K562 (cell line): ENCODE results near the gene FOXJ1. TPM values are rescaled to one million over a fixed set of nuclear protein-coding genes. Genes with fewer than 3 reads are reported as not detected.

Experiments
- ATAC-seq: fragments of 200-7000 bp; cut with Tn5 transposase; 3 replicates; pipeline ENCODE4 v1.9.1; 2020; ENCODE audit warnings: moderate library complexity
- BruUV-seq: library from RNA; stranded (reverse); fragments of 400-500 nt; replicated peaks from 2 replicates; lab custom pipeline; 2021; lab: Mats Ljungman, UMichigan
- CTCF ChIA-PET: fragments of 300-600 bp; formaldehyde crosslinking; extraction: SDS; loops from one replicate; lab custom pipeline; 2021; ENCODE audit warnings: low intra/inter-chr PET ratio; lab: Yijun Ruan, JAX
- POLR2A ChIA-PET: fragments of 300-600, 350-650 bp; sonication (Branson Sonifier 250); formaldehyde crosslinking; extraction: SDS; loops from one replicate; lab custom pipeline; 2021; ENCODE audit warnings: antibody characterized with exemption, inconsistent platforms; lab: Yijun Ruan, JAX
- DNase-seq, 4 experiments: peaks; one replicate each; pipeline versions ENCODE4 v3.0.0 to v3.0.0-alpha.2; 2011 to 2018; ENCODE audit warnings: low spot score in 3 of 4, mixed read lengths in 3 of 4; ENCODE audit errors: extremely low read depth in 1 of 4
- FAIRE-seq: peaks from 2 replicates; lab custom pipeline; 2011; peaks lifted over from hg19 to GRCh38; lab: Jason Lieb, UNC
- H2AFZ ChIP-seq: 2 replicates; pipeline ENCODE4 v1.6.0; 2011; ENCODE audit warnings: low read depth, low read length, control low read depth, inconsistent platforms
- H3K27ac ChIP-seq: fragments of 200-600 bp; 3 replicates; pipeline ENCODE4 v1.8.0; 2011; ENCODE audit warnings: low read depth, mild to moderate bottlenecking, control low read depth, inconsistent platforms, low read length, moderate library complexity, mixed read lengths; ENCODE audit errors: extremely low read depth
- H3K27me3 ChIP-seq, 2 experiments: fragments of 300-600 bp in 1 of 2; 2 replicates in 1 of 2; 3 replicates in 1 of 2; pipeline versions ENCODE4 v1.6.0 to v1.8.0; 2011; ENCODE audit warnings: inconsistent platforms in 2 of 2, low read length in 2 of 2, mild to moderate bottlenecking in 1 of 2, mixed read lengths in 1 of 2, moderate library complexity in 1 of 2; ENCODE audit not compliant: control insufficient read depth in 2 of 2, insufficient read depth in 2 of 2
- H3K36me3 ChIP-seq: fragments of 300-600 bp; 3 replicates; pipeline ENCODE4 v1.8.0; 2011; ENCODE audit warnings: mild to moderate bottlenecking, low read length, inconsistent platforms; ENCODE audit not compliant: control insufficient read depth, insufficient read depth
- H3K4me1 ChIP-seq, 2 experiments: fragments of 200-600 bp in 1 of 2; replicated peaks in 1 of 2; 2 replicates in 1 of 2; 3 replicates in 1 of 2; pipeline versions ENCODE4 v1.5.1 to v1.8.0; 2011; ENCODE audit warnings: inconsistent platforms in 2 of 2, low read length in 2 of 2, mild to moderate bottlenecking in 1 of 2, mixed read lengths in 1 of 2, moderate library complexity in 1 of 2; ENCODE audit not compliant: control insufficient read depth in 2 of 2, insufficient read depth in 2 of 2
- H3K4me2 ChIP-seq: 2 replicates; pipeline ENCODE4 v1.6.1; 2011; ENCODE audit warnings: low read length, control low read depth, inconsistent platforms, mixed read lengths; ENCODE audit not compliant: insufficient read depth
- H3K4me3 ChIP-seq: fragments of 200-600 bp; sonication (generic), shearing (Covaris generic); 2 replicates; pipeline ENCODE4 v1.5.1; 2016; ENCODE audit warnings: control low read depth, inconsistent platforms
- H3K79me2 ChIP-seq: fragments of 200-600 bp; 3 replicates; pipeline ENCODE4 v1.8.0; 2011; ENCODE audit warnings: low read length, inconsistent platforms; ENCODE audit not compliant: control insufficient read depth, insufficient read depth
- H3K9ac ChIP-seq, 2 experiments: 2 replicates each; pipeline versions ENCODE4 v1.6.0 to v1.6.1; 2011; ENCODE audit warnings: low read depth in 2 of 2, low read length in 2 of 2, control low read depth in 1 of 2, inconsistent platforms in 1 of 2, mild to moderate bottlenecking in 1 of 2, mixed read lengths in 1 of 2; ENCODE audit not compliant: insufficient read depth in 1 of 2
- H3K9me1 ChIP-seq: one replicate; pipeline ENCODE4 v1.6.0; 2011; ENCODE audit warnings: inconsistent platforms, mild to moderate bottlenecking, low read length, moderate library complexity; ENCODE audit not compliant: control insufficient read depth, insufficient read depth
- H3K9me3 ChIP-seq: replicated peaks from 2 replicates; pipeline ENCODE4 v1.5.1; 2011; ENCODE audit warnings: low read depth, low read length, inconsistent platforms; ENCODE audit not compliant: control insufficient read depth, insufficient read depth
- H4K20me1 ChIP-seq: replicated peaks from 2 replicates; pipeline ENCODE4 v1.6.1; 2011; ENCODE audit warnings: low read length, inconsistent platforms, mixed read lengths; ENCODE audit not compliant: control insufficient read depth, insufficient read depth
- RREB1 ChIP-seq: fragments of 250-450 bp; sonication (Bioruptor Pico); IDR thresholded peaks from 2 replicates; pipeline ENCODE4 v1.4.0; 2020
- XRCC5 ChIP-seq: fragments of 200-400 bp; formaldehyde crosslinking; IDR thresholded peaks from 2 replicates; pipeline ENCODE4 v1.6.1; 2017; ENCODE audit warnings: low read depth, mild to moderate bottlenecking, low read length
- ZNF655 ChIP-seq: fragments of 250-450 bp; sonication (Bioruptor Pico); IDR thresholded peaks from 2 replicates; pipeline ENCODE4 v1.5.0; 2021
- WGBS: fragments of 100-300 bp; shearing (Covaris generic); methylation state at CpG from one replicate; pipeline ENCODE4 v1.1.6; 2016; ENCODE audit warnings: low coverage, mixed read lengths; ENCODE audit not compliant: insufficient coverage; ENCODE audit errors: missing lambda C conversion rate; 5-methylcytosine and 5-hydroxymethylcytosine counted together
- in situ Hi-C: fragments of 300-500 bp; cut with MboI; formaldehyde crosslinking; loops from 4 replicates; pipeline ENCODE4 v1.15.0; 2018; ENCODE audit warnings: inconsistent platforms, mixed read lengths
- intact Hi-C: fragments of 100-400 bp; cut with micrococcal nuclease; formaldehyde crosslinking; loops from 2 replicates; pipeline ENCODE4 v1.14.2; 2022
- polyA plus RNA-seq, 8 experiments: library from polyadenylated mRNA; depleted of rRNA in 4 of 8; stranded (reverse) in 5 of 8; unstranded in 3 of 8; fragments of >200 nt; fragmentation: Nextera tagmentation in 2 of 8; fragmentation: Illumina TruSeq in 1 of 8; extraction: Ambion mirVana in 2 of 8; extraction: Trizol in 1 of 8; gene quantifications; 2 replicates each; pipeline versions ENCODE4 v1.2.1 to v1.2.3, GENCODE V29; 2011 to 2014; ENCODE audit warnings: inconsistent platforms in 1 of 8, missing spikeins in 1 of 8
- total RNA-seq, 7 experiments: library from RNA; depleted of rRNA in 6 of 7; stranded (reverse); fragments of >200 nt in 6 of 7; fragmentation: Illumina TruSeq in 2 of 7; extraction: Trizol in 2 of 7; gene quantifications; 2 replicates each; pipeline versions ENCODE4 v1.2.1 to v1.2.3, GENCODE V29; 2011 to 2021; ENCODE audit warnings: low replicate concordance in 1 of 7

The FOXJ1 gene
- total and polyA plus RNA-seq, 9 of the 15 experiments (the other 6 are each of a cell fraction or from before 2014, with no cell fraction given), result 0.07 TPM; not detected in 8

GRCh38 chr17:76170114-76170513 lies 29.1 kb upstream of the FOXJ1 start:
- ChIA-PET POLR2A (interaction anchor here (0.9 kb wide), 1 partner anchor 17 kb away, joined by 3 read pairs; no protein-coding TSS in a partner anchor), CTCF (no interaction called here)
- Histone ChIP-seq H3K4me2 (no peak overlapping the region), H3K27me3 (no peaks in the 10 kb centered on the region), H3K79me2 (no peaks in the 10 kb centered on the region), H3K9ac (no peak overlapping the region), H3K4me1 (no peaks in the 10 kb centered on the region; a peak in 1 of 5 replicates), H3K9me3 (no peaks in the 10 kb centered on the region), H3K4me3 (no peak overlapping the region)
- no peak for DNase-seq
- no TSS peak for BruUV-seq
- in situ Hi-C loops, result no loop called here
- WGBS, result 64% methylated on average over 1 of the region's 1 CpG
- TF ChIP-seq ZNF655 (CRISPR knock-in tag) (no peak), XRCC5 (no peak), RREB1 (CRISPR knock-in tag) (no peak)
- TF ChIP-seq, all 486 proteins: peak for 0
- FAIRE-seq (no peak), ATAC-seq (no peak)
- H3K36me3 ChIP-seq, result peaks cover 39% of the 10 kb centered on the region; the same call in 2 of the 3 replicates
- no peaks in the 10 kb centered on the region for H3K9me1 ChIP-seq
- no peak overlapping the region for H3K27ac ChIP-seq
- H2AFZ ChIP-seq, result no peak overlapping the region
- H4K20me1 ChIP-seq, result no peaks in the 10 kb centered on the region
- intact Hi-C loops, result no loop called here
